Activated effector memory CD4-positive, alpha-beta T cell treated with Interleukin-2 at 50 U/mL for 16 hours (primary cell): ENCODE measurements around the gene RTN4RL2.
"Not testable (repeated sequence)": the region's sequence is repeated elsewhere in the genome, so short reads cannot be mapped to it uniquely, and the experiment has no call there.

Experiments used
- DNase-seq: peaks from one replicate; pipeline ENCODE4 v3.0.0-alpha.2; 2020

The RTN4RL2 gene

GRCh38 chr11:57434640-57435546 is 25.4 kb upstream of the RTN4RL2 start:
- no peak for DNase-seq

- no peak for DNase-seq
Measured at GRCh38 chr11:57436031-57436430, 24.3 kb upstream of the RTN4RL2 start.

GRCh38 chr11:57438345-57439285 is 21.7 kb upstream of the RTN4RL2 start:
- DNase-seq: no peak

GRCh38 chr11:57439786-57440185 is 20.5 kb upstream of the RTN4RL2 start:
- no peak for DNase-seq

GRCh38 chr11:57440744-57441414 is 19.4 kb upstream of the RTN4RL2 start:
- DNase-seq: no peak

GRCh38 chr11:57444362-57445121 is 15.8 kb upstream of the RTN4RL2 start:
- no peak for DNase-seq

- DNase-seq: not testable (repeated sequence)
Measured at GRCh38 chr11:57445122-57445394, 15.3 kb upstream of the RTN4RL2 start.

- DNase-seq: no peak
Measured at GRCh38 chr11:57446055-57446454, 14.3 kb upstream of the RTN4RL2 start.

GRCh38 chr11:57453543-57454177 is 6.7 kb upstream of the RTN4RL2 start:
- no peak for DNase-seq

GRCh38 chr11:57456960-57457642 is 3.2 kb upstream of the RTN4RL2 start:
- peak; percentile 58 for DNase-seq

- no peak for DNase-seq
Measured at GRCh38 chr11:57457643-57458023, 2.7 kb upstream of the RTN4RL2 start.

- no peak for DNase-seq
Measured at GRCh38 chr11:57458060-57458409, 2.3 kb upstream of the RTN4RL2 start.

- peak; percentile 10 for DNase-seq
Measured at GRCh38 chr11:57458410-57459163, 1.7 kb upstream of the RTN4RL2 start.

- DNase-seq: peak; percentile 13
Measured at GRCh38 chr11:57459164-57460021, 935 bp upstream of the RTN4RL2 start.

GRCh38 chr11:57460758-57461749 is 726 bp downstream of the RTN4RL2 start:
- no peak for DNase-seq

GRCh38 chr11:57461841-57462489 is 1.6 kb downstream of the RTN4RL2 start:
- DNase-seq: no peak

- DNase-seq: no peak
Measured at GRCh38 chr11:57462597-57462996, 2.3 kb downstream of the RTN4RL2 start.
